Stomach (tissue), 4 donors: ENCODE results near the gene RCE1.

ENCODE experiments used
- POLR2A ChIP-seq, 4 donors: fragments of 450-650 bp; IDR thresholded peaks; one replicate each; pipeline ENCODE4 v1.6.1; 2016; ENCODE audit warnings: antibody characterized with exemption in 4 of 4, control low read depth in 2 of 4, mild to moderate bottlenecking in 1 of 4, moderate library complexity in 1 of 4
- POLR2AphosphoS5 ChIP-seq, 3 donors: sonication (generic); formaldehyde crosslinking; IDR thresholded peaks; one replicate each; pipeline ENCODE4 v1.6.1; 2016; ENCODE audit warnings: antibody characterized with exemption in 3 of 3
- TF ChIP-seq, protein P1 (sequence below), 7 experiments: fragments of 450-650 bp in 4 of 7; fragments of 200-600 bp in 3 of 7; sonication (generic) in 3 of 7; IDR thresholded peaks; one replicate each; pipeline ENCODE4 v1.5.1; 2016 to 2019; ENCODE audit warnings: antibody characterized with exemption in 7 of 7, control low read depth in 2 of 7, mild to moderate bottlenecking in 1 of 7

DNA sequence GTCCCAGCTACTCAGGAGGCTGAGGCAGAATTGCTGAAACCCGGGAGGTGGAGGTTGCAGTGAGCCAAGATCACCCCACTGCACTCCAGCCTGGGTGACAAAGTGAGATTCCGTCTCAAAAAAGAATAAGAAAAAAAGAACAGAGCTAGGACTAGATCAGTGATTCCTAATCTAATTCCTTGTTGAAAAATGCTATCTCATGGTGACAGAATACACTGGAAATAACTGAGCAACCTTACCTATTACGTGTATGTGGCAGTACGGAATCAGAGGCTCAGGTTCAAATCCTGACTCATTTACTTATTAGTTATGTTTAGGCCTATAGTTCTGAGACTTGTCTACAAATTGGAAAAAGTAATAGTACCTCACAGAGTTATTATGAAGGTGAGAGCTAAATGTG is 19.5 kb upstream of the RCE1 start:
- TF ChIP-seq, protein P1, sequence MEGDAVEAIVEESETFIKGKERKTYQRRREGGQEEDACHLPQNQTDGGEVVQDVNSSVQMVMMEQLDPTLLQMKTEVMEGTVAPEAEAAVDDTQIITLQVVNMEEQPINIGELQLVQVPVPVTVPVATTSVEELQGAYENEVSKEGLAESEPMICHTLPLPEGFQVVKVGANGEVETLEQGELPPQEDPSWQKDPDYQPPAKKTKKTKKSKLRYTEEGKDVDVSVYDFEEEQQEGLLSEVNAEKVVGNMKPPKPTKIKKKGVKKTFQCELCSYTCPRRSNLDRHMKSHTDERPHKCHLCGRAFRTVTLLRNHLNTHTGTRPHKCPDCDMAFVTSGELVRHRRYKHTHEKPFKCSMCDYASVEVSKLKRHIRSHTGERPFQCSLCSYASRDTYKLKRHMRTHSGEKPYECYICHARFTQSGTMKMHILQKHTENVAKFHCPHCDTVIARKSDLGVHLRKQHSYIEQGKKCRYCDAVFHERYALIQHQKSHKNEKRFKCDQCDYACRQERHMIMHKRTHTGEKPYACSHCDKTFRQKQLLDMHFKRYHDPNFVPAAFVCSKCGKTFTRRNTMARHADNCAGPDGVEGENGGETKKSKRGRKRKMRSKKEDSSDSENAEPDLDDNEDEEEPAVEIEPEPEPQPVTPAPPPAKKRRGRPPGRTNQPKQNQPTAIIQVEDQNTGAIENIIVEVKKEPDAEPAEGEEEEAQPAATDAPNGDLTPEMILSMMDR (IDR thresholded peaks at IDR 0.05): no peak
- TF ChIP-seq POLR2A (IDR thresholded peaks at IDR 0.05) (no peak), POLR2AphosphoS5 (IDR thresholded peaks at IDR 0.05) (no peak)
